Vagina (tissue), 2 donors: ENCODE results near the gene ARHGAP10. TPM values are rescaled to one million over a fixed set of nuclear protein-coding genes. Genes with fewer than 3 reads are reported as not detected.

ENCODE experiments used
- DNase-seq, 2 donors: peaks; one replicate each; pipeline ENCODE4 v3.0.0-alpha.2; 2017; ENCODE audit errors: extremely low spot score in 2 of 2
- H3K27ac ChIP-seq: fragments of 200-600 bp; sonication (generic); one replicate; pipeline ENCODE4 v1.5.1; 2019
- H3K27me3 ChIP-seq: fragments of 200-600 bp; sonication (generic); one replicate; pipeline ENCODE4 v1.5.1; 2019
- H3K36me3 ChIP-seq, 2 donors: fragments of 200-600 bp; sonication (generic); one replicate each; pipeline ENCODE4 v1.5.1; 2017 to 2019
- H3K4me1 ChIP-seq: fragments of 200-600 bp; sonication (generic); one replicate; pipeline ENCODE4 v1.5.1; 2019
- H3K4me3 ChIP-seq, 2 donors: fragments of 200-600 bp; sonication (generic); 1 replicate in 1 of 2; 2 replicates in 1 of 2; pipeline ENCODE4 v1.5.1; 2016 to 2019
- H3K9me3 ChIP-seq: fragments of 200-600 bp; sonication (generic); one replicate; pipeline ENCODE4 v1.5.1; 2019
- POLR2A ChIP-seq, 2 donors: fragments of 450-650 bp; IDR thresholded peaks; one replicate each; pipeline ENCODE4 v1.6.1; 2017; ENCODE audit warnings: antibody characterized with exemption in 2 of 2, mild to moderate bottlenecking in 2 of 2, moderate library complexity in 2 of 2
- POLR2AphosphoS5 ChIP-seq, 2 donors: sonication (generic); formaldehyde crosslinking; IDR thresholded peaks; one replicate each; pipeline ENCODE4 v1.9.0; 2017; ENCODE audit warnings: antibody characterized with exemption in 2 of 2, mild to moderate bottlenecking in 2 of 2, low read depth in 1 of 2; ENCODE audit not compliant: insufficient read depth in 1 of 2
- intact Hi-C: fragments of 100-400 bp; cut with DNase I; formaldehyde crosslinking; loops from one replicate; pipeline ENCODE4 v1.15.1; 2023
- total RNA-seq: library from RNA; depleted of rRNA; stranded (reverse); fragments of >200 nt; gene quantifications from one replicate; pipeline ENCODE4 v1.2.3, GENCODE V29; 2016
- TF ChIP-seq, protein P1 (sequence below), 3 experiments: fragments of 450-650 bp in 2 of 3; fragments of 200-600 bp in 1 of 3; sonication (generic) in 1 of 3; IDR thresholded peaks; one replicate each; pipeline ENCODE4 v1.5.1; 2017 to 2019; ENCODE audit warnings: antibody characterized with exemption in 3 of 3, mild to moderate bottlenecking in 2 of 3, moderate library complexity in 2 of 3

The ARHGAP10 gene
- total RNA-seq, 1 donor from 2014 or later, result 55.5 TPM

DNA sequence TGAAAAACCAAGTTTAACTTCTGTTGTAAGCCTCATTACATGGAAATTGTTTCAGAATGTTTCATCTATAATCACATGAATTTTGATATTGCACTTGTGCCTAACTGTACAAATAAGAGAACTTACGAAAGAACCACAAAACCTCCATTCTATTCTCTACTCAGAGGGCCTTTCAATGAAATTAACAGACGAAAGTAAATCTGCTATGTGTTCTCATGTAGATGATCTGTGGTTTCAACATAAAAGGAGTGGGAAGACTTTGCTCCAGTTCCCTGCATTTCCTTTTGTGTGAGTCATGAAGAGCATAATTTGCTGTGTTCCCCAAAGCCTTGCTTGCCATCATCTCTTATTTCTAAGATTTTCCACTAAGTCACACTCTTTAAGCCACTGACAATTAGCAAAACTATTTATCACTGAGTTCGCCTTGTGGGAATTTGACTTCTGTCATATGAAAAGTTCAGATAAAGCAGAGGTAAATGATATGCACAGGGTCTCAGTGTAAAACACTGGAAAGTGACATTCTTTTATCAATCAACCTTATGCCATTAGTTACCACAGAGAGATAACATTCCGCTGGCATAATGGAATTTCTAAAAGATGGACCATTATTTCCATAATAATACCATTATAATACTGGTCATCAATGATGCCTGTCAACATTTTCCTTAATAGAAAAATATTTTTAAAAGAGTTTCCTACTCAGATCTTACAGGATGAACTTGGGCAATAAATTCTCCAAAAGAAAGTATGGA is 380.5 kb downstream of the ARHGAP10 start:
- peaks cover 0 to 20% of the 10 kb centered on the region in 2 donors for H3K36me3 ChIP-seq

DNA sequence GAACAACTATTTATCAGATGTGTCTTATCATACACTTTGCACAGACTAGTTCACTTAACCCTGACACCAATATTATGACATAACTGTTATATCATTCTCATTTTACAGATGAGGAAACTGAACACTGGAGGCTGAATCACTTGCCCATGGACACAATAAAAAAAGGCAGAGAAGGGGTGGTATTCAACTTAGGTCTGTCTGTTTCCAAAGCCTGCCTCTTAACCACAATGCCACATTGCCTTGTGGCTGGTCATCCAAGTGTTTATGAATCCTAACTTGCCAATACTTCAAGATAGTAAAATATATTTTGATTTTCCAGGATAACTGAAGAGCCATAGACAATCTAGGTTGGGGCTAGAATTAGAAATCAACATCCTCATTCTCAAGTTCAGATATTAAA is 382.5 kb downstream of the ARHGAP10 start:
- Histone ChIP-seq H3K27ac (no peak overlapping the region), H3K36me3 (peaks cover 0 to 9% of the 10 kb centered on the region in 2 donors), H3K4me1 (no peaks in the 10 kb centered on the region), H3K9me3 (no peaks in the 10 kb centered on the region), H3K4me3 (no peak overlapping the region), H3K27me3 (no peaks in the 10 kb centered on the region)
- DNase-seq, result no peak
- TF ChIP-seq POLR2AphosphoS5 (IDR thresholded peaks at IDR 0.05; ENCODE audit: insufficient read depth in 1 of 2, low read depth in 1 of 2) (no peak), POLR2A (IDR thresholded peaks at IDR 0.05) (no peak)
- TF ChIP-seq, protein P1, sequence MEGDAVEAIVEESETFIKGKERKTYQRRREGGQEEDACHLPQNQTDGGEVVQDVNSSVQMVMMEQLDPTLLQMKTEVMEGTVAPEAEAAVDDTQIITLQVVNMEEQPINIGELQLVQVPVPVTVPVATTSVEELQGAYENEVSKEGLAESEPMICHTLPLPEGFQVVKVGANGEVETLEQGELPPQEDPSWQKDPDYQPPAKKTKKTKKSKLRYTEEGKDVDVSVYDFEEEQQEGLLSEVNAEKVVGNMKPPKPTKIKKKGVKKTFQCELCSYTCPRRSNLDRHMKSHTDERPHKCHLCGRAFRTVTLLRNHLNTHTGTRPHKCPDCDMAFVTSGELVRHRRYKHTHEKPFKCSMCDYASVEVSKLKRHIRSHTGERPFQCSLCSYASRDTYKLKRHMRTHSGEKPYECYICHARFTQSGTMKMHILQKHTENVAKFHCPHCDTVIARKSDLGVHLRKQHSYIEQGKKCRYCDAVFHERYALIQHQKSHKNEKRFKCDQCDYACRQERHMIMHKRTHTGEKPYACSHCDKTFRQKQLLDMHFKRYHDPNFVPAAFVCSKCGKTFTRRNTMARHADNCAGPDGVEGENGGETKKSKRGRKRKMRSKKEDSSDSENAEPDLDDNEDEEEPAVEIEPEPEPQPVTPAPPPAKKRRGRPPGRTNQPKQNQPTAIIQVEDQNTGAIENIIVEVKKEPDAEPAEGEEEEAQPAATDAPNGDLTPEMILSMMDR (IDR thresholded peaks at IDR 0.05), result no peak
- intact Hi-C loops, result no loop called here

More for the DNA sequence above, 380.5 kb downstream of the ARHGAP10 start:
- intact Hi-C loops, result no loop called here
- DNase-seq, result no peak
- Histone ChIP-seq H3K4me3 (no peak overlapping the region), H3K9me3 (no peaks in the 10 kb centered on the region), H3K4me1 (no peaks in the 10 kb centered on the region), H3K27me3 (no peaks in the 10 kb centered on the region), H3K27ac (no peak overlapping the region)
- TF ChIP-seq, protein P1 (IDR thresholded peaks at IDR 0.05), result no peak
- TF ChIP-seq POLR2AphosphoS5 (IDR thresholded peaks at IDR 0.05; ENCODE audit: insufficient read depth in 1 of 2, low read depth in 1 of 2) (no peak), POLR2A (IDR thresholded peaks at IDR 0.05) (no peak)

DNA sequence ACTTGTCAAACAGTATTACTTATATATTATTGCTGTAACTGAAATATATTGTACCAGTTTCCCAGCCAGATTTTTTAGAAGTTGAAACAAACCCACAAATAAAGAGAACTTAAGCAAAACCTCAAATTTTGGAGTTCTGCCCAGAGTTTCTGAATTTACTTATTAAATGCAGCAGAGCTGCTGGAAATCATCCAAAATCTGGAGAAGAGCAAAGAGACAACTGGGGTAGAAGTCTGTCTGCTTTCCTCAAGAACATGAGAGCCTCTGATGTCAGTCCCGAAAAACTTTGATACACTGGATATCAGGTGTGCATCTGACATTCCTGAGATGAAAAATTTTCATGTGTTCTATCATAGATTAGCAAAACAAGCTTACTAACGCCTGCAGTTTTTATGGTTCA is 384.4 kb downstream of the ARHGAP10 start:
- intact Hi-C loops, result no loop called here
- Histone ChIP-seq H3K27ac (no peak overlapping the region), H3K27me3 (no peaks in the 10 kb centered on the region), H3K36me3 (peaks cover 0 to 9% of the 10 kb centered on the region in 2 donors), H3K4me3 (no peak overlapping the region), H3K9me3 (no peaks in the 10 kb centered on the region), H3K4me1 (no peaks in the 10 kb centered on the region)
- no peak for DNase-seq
- TF ChIP-seq POLR2AphosphoS5 (IDR thresholded peaks at IDR 0.05; ENCODE audit: insufficient read depth in 1 of 2, low read depth in 1 of 2), result no peak
- TF ChIP-seq POLR2A (IDR thresholded peaks at IDR 0.05), result no peak
- TF ChIP-seq, protein P1 (IDR thresholded peaks at IDR 0.05), result no peak

DNA sequence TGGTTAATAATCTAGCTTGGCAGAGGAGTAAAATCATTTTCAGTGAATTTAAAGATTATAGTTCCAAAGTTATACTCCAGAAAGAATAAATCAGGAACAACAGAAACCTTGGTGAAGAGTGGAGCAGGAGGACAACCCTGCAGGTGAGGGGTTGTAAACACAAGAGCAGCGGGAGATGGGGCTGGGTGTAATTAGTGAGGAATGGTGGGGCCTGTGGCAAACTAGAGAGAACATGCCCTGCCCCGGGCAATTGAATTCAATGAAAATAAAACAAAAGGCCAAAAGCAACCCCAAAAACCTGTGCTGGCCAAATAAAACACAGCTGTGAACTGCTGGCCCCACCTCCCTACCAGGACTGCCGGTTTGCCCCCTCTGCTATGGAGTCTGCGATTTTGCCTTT is 385.1 kb downstream of the ARHGAP10 start:
- intact Hi-C loops, result no loop called here
- Histone ChIP-seq H3K27me3 (no peaks in the 10 kb centered on the region), H3K9me3 (no peaks in the 10 kb centered on the region), H3K27ac (no peak overlapping the region), H3K4me3 (no peak overlapping the region), H3K36me3 (peaks cover 0 to 9% of the 10 kb centered on the region in 2 donors), H3K4me1 (no peaks in the 10 kb centered on the region)
- DNase-seq, result no peak
- TF ChIP-seq POLR2A (IDR thresholded peaks at IDR 0.05) (no peak), POLR2AphosphoS5 (IDR thresholded peaks at IDR 0.05; ENCODE audit: insufficient read depth in 1 of 2, low read depth in 1 of 2) (no peak)
- TF ChIP-seq, protein P1 (IDR thresholded peaks at IDR 0.05), result no peak

DNA sequence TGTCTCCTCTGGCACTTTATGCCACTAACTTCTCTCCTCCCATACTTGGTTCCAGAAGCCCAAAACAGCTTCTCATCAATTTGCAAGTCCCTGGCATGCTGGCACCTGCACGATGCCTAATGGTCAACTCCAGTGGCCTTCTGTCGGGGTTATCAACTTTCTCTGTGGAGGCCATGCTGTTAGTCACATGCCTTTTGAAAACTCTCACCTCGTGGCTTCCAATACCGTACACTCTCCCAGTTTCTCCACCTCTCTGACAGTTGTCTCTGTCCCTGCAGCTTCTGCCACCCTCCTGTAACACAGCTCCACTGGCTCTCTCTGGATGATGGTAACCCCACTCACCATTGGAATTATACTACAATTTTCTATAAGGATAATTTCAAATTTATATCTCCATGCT is 386.3 kb downstream of the ARHGAP10 start:
- intact Hi-C loops, result no loop called here
- H3K4me3 ChIP-seq, result no peak overlapping the region

More for the DNA sequence above, 386.3 kb downstream of the ARHGAP10 start:
- peaks cover 0 to 9% of the 10 kb centered on the region in 2 donors for H3K36me3 ChIP-seq
- H3K9me3 ChIP-seq, result no peaks in the 10 kb centered on the region
- H3K4me1 ChIP-seq, result no peaks in the 10 kb centered on the region
- H3K27ac ChIP-seq, result no peak overlapping the region
- TF ChIP-seq, protein P1 (IDR thresholded peaks at IDR 0.05), result no peak
- no peak for DNase-seq
- H3K27me3 ChIP-seq, result no peaks in the 10 kb centered on the region
